Spleen (tissue), 11 donors: Measurements from ENCODE around the gene MEGF9. TPM values are rescaled to one million over a fixed set of nuclear protein-coding genes. Genes with fewer than 3 reads are reported as not detected.

ENCODE experiments used
- DNase-seq: peaks from one replicate; pipeline ENCODE4 v3.0.0-alpha.2; 2020
- H3K27ac ChIP-seq, 8 donors: fragments of 200-600 bp; sonication (generic) in 7 of 8; 1 replicate in 4 of 8; 2 replicates in 4 of 8; pipeline versions ENCODE4 v1.5.0 to v1.8.0; 2016 to 2021; ENCODE audit warnings: inconsistent platforms in 4 of 8, mild to moderate bottlenecking in 4 of 8, moderate library complexity in 1 of 8
- H3K27me3 ChIP-seq, 7 donors: fragments of 200-600 bp; sonication (generic) in 6 of 7; replicated peaks in 1 of 7; 1 replicate in 4 of 7; 2 replicates in 3 of 7; pipeline versions ENCODE4 v1.5.0 to v1.8.0; 2016 to 2021; ENCODE audit warnings: inconsistent platforms in 3 of 7, mild to moderate bottlenecking in 1 of 7
- H3K36me3 ChIP-seq, 6 donors: fragments of 200-600 bp; sonication (generic) in 5 of 6; 1 replicate in 4 of 6; 2 replicates in 2 of 6; pipeline versions ENCODE4 v1.5.0 to v1.8.0; 2016 to 2021; ENCODE audit warnings: inconsistent platforms in 2 of 6
- H3K4me1 ChIP-seq, 6 donors: fragments of 200-600 bp; sonication (generic) in 5 of 6; 1 replicate in 3 of 6; 2 replicates in 3 of 6; pipeline versions ENCODE4 v1.5.0 to v1.8.0; 2016 to 2021; ENCODE audit warnings: inconsistent platforms in 3 of 6
- H3K4me3 ChIP-seq, 8 donors: fragments of 200-600 bp; sonication (generic) in 7 of 8; 1 replicate in 4 of 8; 2 replicates in 4 of 8; pipeline versions ENCODE4 v1.5.0 to v1.8.0; 2016 to 2021; ENCODE audit warnings: inconsistent platforms in 4 of 8, mild to moderate bottlenecking in 4 of 8, moderate library complexity in 2 of 8
- H3K9me3 ChIP-seq, 8 donors: fragments of 200-600 bp; sonication (generic) in 7 of 8; 1 replicate in 4 of 8; 2 replicates in 4 of 8; pipeline versions ENCODE4 v1.5.0 to v1.8.0; 2016 to 2021; ENCODE audit warnings: inconsistent platforms in 4 of 8
- POLR2A ChIP-seq, 3 donors: fragments of 450-650 bp; IDR thresholded peaks; one replicate each; pipeline ENCODE4 v1.5.1; 2017; ENCODE audit warnings: antibody characterized with exemption in 3 of 3, mild to moderate bottlenecking in 1 of 3
- POLR2AphosphoS5 ChIP-seq, 3 donors: sonication (generic); formaldehyde crosslinking; IDR thresholded peaks; one replicate each; pipeline ENCODE4 v1.5.1; 2017; ENCODE audit warnings: antibody characterized with exemption in 3 of 3
- WGBS, 5 donors: extraction: QIAGEN DNeasy Blood & Tissue Kit in 3 of 5; methylation state at CpG; one replicate each; pipeline versions ENCODE4 v1.1.5 to v1.1.7; 2013 to 2018; 5-methylcytosine and 5-hydroxymethylcytosine counted together
- intact Hi-C: fragments of 100-400 bp; cut with DNase I; formaldehyde crosslinking; loops from one replicate; pipeline ENCODE4 v1.15.0; 2023; ENCODE audit warnings: low total_unique reads
- polyA plus RNA-seq, 3 donors: library from polyadenylated mRNA; stranded (reverse); fragments of 200-250 nt; gene quantifications; one replicate each; pipeline ENCODE4 v1.2.1, GENCODE V29; 2013
- total RNA-seq, 7 donors: library from RNA; depleted of rRNA in 3 of 7; stranded (reverse); fragments of >200 nt in 3 of 7; fragmentation: NEBNext Ultra II Directional in 4 of 7; extraction: Animal tissue kit (Norgen Biotek cat#: 25700) in 4 of 7; gene quantifications; one replicate each; pipeline versions ENCODE4 v1.1.0 to v1.2.1, GENCODE V29; 2016 to 2021
- TF ChIP-seq, protein P1 (sequence below), 11 experiments: fragments of 200-600 bp in 7 of 11; fragments of 450-650 bp in 4 of 11; sonication (generic) in 4 of 11; IDR thresholded peaks in 8 of 11; conservative IDR thresholded peaks in 3 of 11; 1 replicate in 7 of 11; 2 replicates in 4 of 11; pipeline versions ENCODE4 v1.4.0 to v1.8.0; 2016 to 2021; ENCODE audit warnings: antibody characterized with exemption in 11 of 11, inconsistent platforms in 4 of 11, mild to moderate bottlenecking in 1 of 11
- donor health status: healthy with polysubstance abuse.
- donor health status: DM: no; HTN: no; CAD: no; lungs with moderate emphysema.
- donor health status: DM: no; HTN: no; CAD: no.
- donor health status: Bipolar disorder and iron deficiency.
- donor health status: healthy.
- donor health status: DM: no; HTN: no; CAD: no.
- donor health status: DM: yes; HTN: yes; CAD: no.

MEGF9 gene
- total and polyA plus RNA-seq, 10 donors, result 2.2 to 57.3 (median 30.7) TPM

DNA sequence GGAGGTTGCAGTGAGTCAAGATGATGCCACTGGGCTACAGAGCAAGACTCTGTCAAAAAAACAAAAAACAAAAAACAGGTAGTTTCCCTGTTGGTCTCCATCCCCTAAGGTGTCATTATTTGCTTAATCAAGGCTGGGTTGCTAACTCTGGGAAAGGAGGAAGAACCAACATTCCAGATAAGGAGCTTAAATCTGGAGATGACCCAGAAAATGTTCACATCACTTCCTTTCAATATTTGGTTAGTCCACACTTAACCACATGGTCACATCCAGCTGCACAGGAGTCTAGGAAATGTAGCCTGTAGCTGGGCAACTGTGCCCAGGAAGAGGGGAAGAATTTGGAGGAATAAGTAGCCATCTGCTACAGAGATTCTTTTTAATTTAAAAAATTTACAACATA lies 25.9 kb upstream of the MEGF9 start:
- intact Hi-C loops, result no loop called here
- H3K4me1 ChIP-seq, result peaks cover 0 to 49% (median 17%) of the 10 kb centered on the region in 6 donors
- no peak for TF ChIP-seq POLR2A (IDR thresholded peaks at IDR 0.05)
- TF ChIP-seq POLR2AphosphoS5 (IDR thresholded peaks at IDR 0.05), result no peak
- TF ChIP-seq, protein P1, sequence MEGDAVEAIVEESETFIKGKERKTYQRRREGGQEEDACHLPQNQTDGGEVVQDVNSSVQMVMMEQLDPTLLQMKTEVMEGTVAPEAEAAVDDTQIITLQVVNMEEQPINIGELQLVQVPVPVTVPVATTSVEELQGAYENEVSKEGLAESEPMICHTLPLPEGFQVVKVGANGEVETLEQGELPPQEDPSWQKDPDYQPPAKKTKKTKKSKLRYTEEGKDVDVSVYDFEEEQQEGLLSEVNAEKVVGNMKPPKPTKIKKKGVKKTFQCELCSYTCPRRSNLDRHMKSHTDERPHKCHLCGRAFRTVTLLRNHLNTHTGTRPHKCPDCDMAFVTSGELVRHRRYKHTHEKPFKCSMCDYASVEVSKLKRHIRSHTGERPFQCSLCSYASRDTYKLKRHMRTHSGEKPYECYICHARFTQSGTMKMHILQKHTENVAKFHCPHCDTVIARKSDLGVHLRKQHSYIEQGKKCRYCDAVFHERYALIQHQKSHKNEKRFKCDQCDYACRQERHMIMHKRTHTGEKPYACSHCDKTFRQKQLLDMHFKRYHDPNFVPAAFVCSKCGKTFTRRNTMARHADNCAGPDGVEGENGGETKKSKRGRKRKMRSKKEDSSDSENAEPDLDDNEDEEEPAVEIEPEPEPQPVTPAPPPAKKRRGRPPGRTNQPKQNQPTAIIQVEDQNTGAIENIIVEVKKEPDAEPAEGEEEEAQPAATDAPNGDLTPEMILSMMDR (IDR thresholded peaks at IDR 0.05 in 8 of 11, conservative IDR thresholded peaks at IDR 0.05 in 3 of 11), result no peak
- H3K4me3 ChIP-seq, result no peak overlapping the region
- no peaks in the 10 kb centered on the region for H3K36me3 ChIP-seq
- peak overlapping the region in 3 of 8 donors; percentile 28 to 97 (median 38) for H3K27ac ChIP-seq
- H3K27me3 ChIP-seq, result no peaks in the 10 kb centered on the region
- H3K9me3 ChIP-seq, result no peaks in the 10 kb centered on the region
- DNase-seq, result no peak

DNA sequence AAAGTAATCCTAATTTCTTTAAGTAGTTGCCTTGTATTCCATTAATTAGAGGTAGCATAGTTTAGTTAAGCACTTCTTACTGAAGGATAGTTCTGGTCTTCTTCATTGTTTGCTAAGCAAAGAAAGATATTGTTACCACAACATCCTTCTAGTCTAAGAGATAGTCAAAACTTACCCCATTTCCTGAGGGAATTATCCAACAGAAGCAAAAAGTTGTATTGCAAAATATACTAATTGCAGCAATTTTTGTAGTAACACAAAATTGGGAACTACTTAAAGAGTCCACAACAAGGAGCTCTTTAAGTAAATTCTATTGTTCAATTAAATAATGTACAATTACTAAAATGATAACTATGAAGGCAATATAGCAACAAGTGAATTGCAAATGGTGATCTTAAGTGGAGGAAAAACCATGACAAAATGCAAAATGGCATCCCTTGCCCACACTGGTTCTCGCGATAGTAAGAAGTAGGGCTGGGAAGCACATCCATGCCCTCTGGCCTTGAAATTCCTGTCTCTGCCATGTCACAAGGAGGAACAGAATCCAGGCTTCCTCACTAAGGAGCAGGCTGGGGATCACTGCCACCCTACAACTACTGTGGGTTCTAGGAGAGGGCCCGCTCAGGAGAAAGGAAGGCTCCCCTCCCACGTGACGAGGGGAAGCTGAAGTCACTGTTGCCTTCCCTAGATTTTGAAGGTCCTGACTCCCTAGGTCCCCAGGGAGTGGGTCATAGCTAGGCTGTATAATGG lies 23.3 kb upstream of the MEGF9 start:
- Histone ChIP-seq H3K4me3 (peak overlapping the region in 1 of 8 donors; percentile 50), H3K27ac (peak overlapping the region in 7 of 8 donors; percentile 78 to 97 (median 90)), H3K36me3 (no peaks in the 10 kb centered on the region), H3K4me1 (peaks cover 0 to 71% (median 29%) of the 10 kb centered on the region in 6 donors), H3K9me3 (no peaks in the 10 kb centered on the region), H3K27me3 (no peaks in the 10 kb centered on the region)
- no peak for TF ChIP-seq POLR2A (IDR thresholded peaks at IDR 0.05)
- TF ChIP-seq, protein P1 (IDR thresholded peaks at IDR 0.05 in 8 of 11, conservative IDR thresholded peaks at IDR 0.05 in 3 of 11), result peak in 1 of 11 experiments; percentile 15
- WGBS, 5 donors, result 50 to 97% (median 72%) methylated on average over 5 of the region's 5 CpGs
- DNase-seq, result no peak
- intact Hi-C loops, result no loop called here

DNA sequence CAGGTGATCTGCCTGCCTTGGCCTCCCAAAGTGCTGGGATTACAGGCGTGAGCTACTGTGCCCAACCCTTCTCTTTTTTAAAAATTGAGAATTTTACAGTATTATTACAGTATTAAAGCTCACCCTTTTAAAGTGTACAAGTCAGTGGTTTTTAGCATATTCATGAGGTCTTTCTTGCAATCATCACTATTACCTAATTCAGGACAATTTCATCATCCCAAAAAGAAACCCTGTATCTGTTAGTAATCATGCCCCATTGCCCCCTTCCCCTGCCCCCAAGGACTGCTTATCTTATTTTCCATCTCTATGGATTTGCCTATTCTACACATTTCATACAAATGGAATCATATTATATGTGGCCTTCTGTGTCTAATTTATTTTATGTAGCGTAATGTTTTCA lies 22.6 kb upstream of the MEGF9 start:
- peak overlapping the region in 1 of 8 donors; percentile 50 for H3K4me3 ChIP-seq
- WGBS, 5 donors, result 74 to 89% (median 84%) methylated on average over 2 of the region's 2 CpGs
- no peak for DNase-seq
- intact Hi-C loops, result no loop called here
- H3K4me1 ChIP-seq, result peaks cover 0 to 71% (median 29%) of the 10 kb centered on the region in 6 donors
- H3K36me3 ChIP-seq, result no peaks in the 10 kb centered on the region
- H3K9me3 ChIP-seq, result no peaks in the 10 kb centered on the region
- H3K27me3 ChIP-seq, result no peaks in the 10 kb centered on the region
- no peak for TF ChIP-seq POLR2AphosphoS5 (IDR thresholded peaks at IDR 0.05)
- TF ChIP-seq, protein P1 (IDR thresholded peaks at IDR 0.05 in 8 of 11, conservative IDR thresholded peaks at IDR 0.05 in 3 of 11), result no peak
- TF ChIP-seq POLR2A (IDR thresholded peaks at IDR 0.05), result no peak
- H3K27ac ChIP-seq, result peak overlapping the region in 7 of 8 donors; percentile 78 to 97 (median 90)

DNA sequence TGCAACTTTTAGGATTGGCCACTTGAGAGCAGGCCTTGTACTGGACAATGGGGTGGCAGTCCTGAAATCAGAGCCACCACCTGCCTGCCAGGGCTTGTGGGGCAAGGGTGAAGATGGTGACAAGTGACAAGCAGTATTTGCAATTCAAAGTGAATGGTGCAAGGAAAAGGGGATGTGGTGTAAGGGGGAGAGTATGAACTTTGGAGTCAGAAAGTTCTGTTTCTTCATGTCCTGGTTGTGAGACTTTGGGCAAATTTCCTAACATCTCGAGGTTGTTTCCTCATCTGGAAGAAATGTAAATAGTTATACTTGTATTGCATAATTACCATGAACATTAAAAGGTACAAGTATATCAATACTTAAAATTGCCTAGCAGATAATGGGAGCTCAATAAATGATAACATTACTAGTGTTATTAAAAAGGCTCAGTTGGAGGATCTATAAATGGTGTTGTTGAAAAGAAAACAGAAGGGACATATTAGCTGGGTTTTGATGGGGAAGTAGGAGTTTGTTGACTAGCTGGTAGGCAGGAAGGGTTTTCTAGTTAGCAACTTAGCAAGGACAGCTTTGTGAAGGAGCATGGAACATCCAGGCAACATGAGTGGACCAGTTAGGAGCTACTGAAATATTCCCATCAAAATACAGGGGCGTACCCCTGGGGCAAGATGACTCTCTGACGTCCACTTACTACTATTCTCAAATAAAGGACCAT lies 21.3 kb upstream of the MEGF9 start:
- Histone ChIP-seq H3K27ac (peak overlapping the region; percentile 4 to 97 (median 86)), H3K36me3 (no peaks in the 10 kb centered on the region), H3K4me3 (peak overlapping the region in 1 of 8 donors; percentile 50), H3K9me3 (no peaks in the 10 kb centered on the region), H3K4me1 (peaks cover 0 to 74% (median 26%) of the 10 kb centered on the region in 6 donors), H3K27me3 (no peaks in the 10 kb centered on the region)
- peak; percentile 85 for DNase-seq
- intact Hi-C loops, result no loop called here
- TF ChIP-seq, protein P1 (IDR thresholded peaks at IDR 0.05 in 8 of 11, conservative IDR thresholded peaks at IDR 0.05 in 3 of 11), result peak in 1 of 11 experiments; percentile 14
- peak in 2 of 3 donors; percentile 21 to 69 for TF ChIP-seq POLR2AphosphoS5 (IDR thresholded peaks at IDR 0.05)
- no peak for TF ChIP-seq POLR2A (IDR thresholded peaks at IDR 0.05)
- 49 to 67% (median 56%) methylated on average over 3 of the region's 3 CpGs for WGBS, 5 donors
